K562 (cell line): ENCODE results near the gene MRPL32. TPM values are rescaled to one million over a fixed set of nuclear protein-coding genes. Genes with fewer than 3 reads are reported as not detected.

ENCODE experiments used
- ETV5 ChIP-seq: sonication (generic); formaldehyde crosslinking; IDR thresholded peaks from 2 replicates; pipeline ENCODE4 v1.4.0; 2020; ENCODE audit warnings: low read depth, mild to moderate bottlenecking, missing genetic modification reagents
- GABPB1 ChIP-seq: sonication (generic); formaldehyde crosslinking; IDR thresholded peaks from 2 replicates; pipeline ENCODE4 v1.8.0; 2022; ENCODE audit warnings: mild to moderate bottlenecking, missing genetic modification reagents
- HNRNPL ChIP-seq: fragments of 200-400 bp; formaldehyde crosslinking; IDR thresholded peaks from 2 replicates; pipeline ENCODE4 v1.6.1; 2017; ENCODE audit warnings: low read depth, mild to moderate bottlenecking, low read length
- RBBP5 ChIP-seq: fragments of 200-600 bp; sonication (generic); IDR thresholded peaks from 2 replicates; pipeline ENCODE4 v1.6.1; 2012; ENCODE audit warnings: borderline replicate concordance, mild to moderate bottlenecking, low read length, control low read depth, inconsistent platforms; ENCODE audit not compliant: insufficient read depth, poor library complexity, severe bottlenecking
- SIN3A ChIP-seq, 2 experiments: fragments of 150-350 bp in 1 of 2; IDR thresholded peaks; 2 replicates each; pipeline ENCODE4 v1.6.1; 2011 to 2016; ENCODE audit warnings: borderline replicate concordance in 2 of 2, low read depth in 2 of 2, low read length in 2 of 2, mild to moderate bottlenecking in 2 of 2, moderate library complexity in 2 of 2; ENCODE audit not compliant: control insufficient read depth in 1 of 2
- ZNF324 ChIP-seq: fragments of 250-450 bp; sonication (Bioruptor Pico); IDR thresholded peaks from 2 replicates; pipeline ENCODE4 v1.4.0; 2020; ENCODE audit warnings: mild to moderate bottlenecking
- polyA plus RNA-seq, 8 experiments: library from polyadenylated mRNA; depleted of rRNA in 4 of 8; stranded (reverse) in 5 of 8; unstranded in 3 of 8; fragments of >200 nt; fragmentation: Nextera tagmentation in 2 of 8; fragmentation: Illumina TruSeq in 1 of 8; extraction: Ambion mirVana in 2 of 8; extraction: Trizol in 1 of 8; gene quantifications; 2 replicates each; pipeline versions ENCODE4 v1.2.1 to v1.2.3, GENCODE V29; 2011 to 2014; ENCODE audit warnings: inconsistent platforms in 1 of 8, missing spikeins in 1 of 8
- total RNA-seq, 7 experiments: library from RNA; depleted of rRNA in 6 of 7; stranded (reverse); fragments of >200 nt in 6 of 7; fragmentation: Illumina TruSeq in 2 of 7; extraction: Trizol in 2 of 7; gene quantifications; 2 replicates each; pipeline versions ENCODE4 v1.2.1 to v1.2.3, GENCODE V29; 2011 to 2021; ENCODE audit warnings: low replicate concordance in 1 of 7
- TF ChIP-seq, protein P1 (sequence below): sonication (generic); formaldehyde crosslinking; IDR thresholded peaks from 2 replicates; pipeline ENCODE4 v1.8.0; 2022; ENCODE audit warnings: missing genetic modification reagents, mild to moderate bottlenecking, moderate library complexity, borderline replicate concordance
- TF ChIP-seq, protein P2 (sequence below), 2 experiments: fragments of 450-650 bp in 1 of 2; sonication (generic) in 1 of 2; formaldehyde crosslinking in 1 of 2; IDR thresholded peaks; 2 replicates each; pipeline versions ENCODE4 v1.7.1 to v1.9.0; 2016 to 2022; ENCODE audit warnings: inconsistent platforms in 1 of 2, mild to moderate bottlenecking in 1 of 2, missing genetic modification reagents in 1 of 2
- TF ChIP-seq, protein P3 (sequence below): fragments of 250-450 bp; sonication (Bioruptor Pico); IDR thresholded peaks from 2 replicates; pipeline ENCODE4 v1.8.0; 2022; ENCODE audit warnings: inconsistent platforms, mild to moderate bottlenecking, moderate library complexity, borderline replicate concordance
- TF ChIP-seq, protein P4 (sequence below): fragments of 250-450 bp; sonication (Bioruptor Pico); IDR thresholded peaks from 2 replicates; pipeline ENCODE4 v1.8.0; 2021; ENCODE audit warnings: moderate library complexity, mild to moderate bottlenecking, inconsistent platforms
- TF ChIP-seq, protein P5 (sequence below): fragments of 450-650 bp; IDR thresholded peaks from 2 replicates; pipeline ENCODE4 v1.6.1; 2016; ENCODE audit warnings: borderline replicate concordance

Gene MRPL32
- total and polyA plus RNA-seq, 9 of the 15 experiments (the other 6 are each of a cell fraction or from before 2014, with no cell fraction given) = 75.5 to 351 (median 138) TPM

DNA sequence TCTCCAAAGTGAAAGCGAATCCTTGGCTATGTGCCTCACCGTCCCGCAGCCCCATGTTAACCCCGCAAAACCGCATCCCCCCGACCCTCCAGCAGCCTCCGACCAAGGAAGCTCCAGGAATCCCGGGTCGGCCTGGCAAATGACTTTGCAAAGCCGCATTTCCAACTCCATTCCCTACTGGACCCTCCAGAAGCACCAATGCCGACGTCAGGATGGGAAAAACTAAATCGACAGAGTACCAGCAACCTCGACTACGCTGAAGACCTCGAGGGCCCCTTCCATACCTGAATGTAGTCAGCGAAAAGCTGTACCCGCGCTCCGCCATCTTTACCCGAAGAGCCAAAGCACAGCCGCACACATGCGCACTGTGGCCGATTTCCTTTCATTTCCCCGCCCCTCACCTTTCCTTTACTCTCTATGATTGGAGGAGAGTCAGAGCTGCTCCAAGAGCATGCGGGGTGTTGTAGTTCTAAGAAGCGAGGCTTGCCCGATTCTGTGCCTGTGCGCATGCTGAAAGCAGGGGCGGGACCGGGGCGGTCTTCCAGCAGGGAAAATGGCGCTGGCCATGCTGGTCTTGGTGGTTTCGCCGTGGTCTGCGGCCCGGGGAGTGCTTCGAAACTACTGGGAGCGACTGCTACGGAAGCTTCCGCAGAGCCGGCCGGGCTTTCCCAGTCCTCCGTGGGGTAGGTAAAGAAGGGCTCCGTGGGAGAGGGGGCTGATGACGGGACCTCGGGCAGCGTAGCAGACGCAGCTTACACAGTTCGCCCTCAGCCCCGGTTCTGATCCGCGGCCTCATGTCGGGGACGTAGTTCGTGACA, at the start of gene MRPL32, which contains the start of gene PSMA2 (continued):
- TF ChIP-seq, protein P1, sequence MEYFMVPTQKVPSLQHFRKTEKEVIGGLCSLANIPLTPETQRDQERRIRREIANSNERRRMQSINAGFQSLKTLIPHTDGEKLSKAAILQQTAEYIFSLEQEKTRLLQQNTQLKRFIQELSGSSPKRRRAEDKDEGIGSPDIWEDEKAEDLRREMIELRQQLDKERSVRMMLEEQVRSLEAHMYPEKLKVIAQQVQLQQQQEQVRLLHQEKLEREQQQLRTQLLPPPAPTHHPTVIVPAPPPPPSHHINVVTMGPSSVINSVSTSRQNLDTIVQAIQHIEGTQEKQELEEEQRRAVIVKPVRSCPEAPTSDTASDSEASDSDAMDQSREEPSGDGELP = peak; percentile 60; the same call in 1 of the 2 replicates
- TF ChIP-seq, protein P2, sequence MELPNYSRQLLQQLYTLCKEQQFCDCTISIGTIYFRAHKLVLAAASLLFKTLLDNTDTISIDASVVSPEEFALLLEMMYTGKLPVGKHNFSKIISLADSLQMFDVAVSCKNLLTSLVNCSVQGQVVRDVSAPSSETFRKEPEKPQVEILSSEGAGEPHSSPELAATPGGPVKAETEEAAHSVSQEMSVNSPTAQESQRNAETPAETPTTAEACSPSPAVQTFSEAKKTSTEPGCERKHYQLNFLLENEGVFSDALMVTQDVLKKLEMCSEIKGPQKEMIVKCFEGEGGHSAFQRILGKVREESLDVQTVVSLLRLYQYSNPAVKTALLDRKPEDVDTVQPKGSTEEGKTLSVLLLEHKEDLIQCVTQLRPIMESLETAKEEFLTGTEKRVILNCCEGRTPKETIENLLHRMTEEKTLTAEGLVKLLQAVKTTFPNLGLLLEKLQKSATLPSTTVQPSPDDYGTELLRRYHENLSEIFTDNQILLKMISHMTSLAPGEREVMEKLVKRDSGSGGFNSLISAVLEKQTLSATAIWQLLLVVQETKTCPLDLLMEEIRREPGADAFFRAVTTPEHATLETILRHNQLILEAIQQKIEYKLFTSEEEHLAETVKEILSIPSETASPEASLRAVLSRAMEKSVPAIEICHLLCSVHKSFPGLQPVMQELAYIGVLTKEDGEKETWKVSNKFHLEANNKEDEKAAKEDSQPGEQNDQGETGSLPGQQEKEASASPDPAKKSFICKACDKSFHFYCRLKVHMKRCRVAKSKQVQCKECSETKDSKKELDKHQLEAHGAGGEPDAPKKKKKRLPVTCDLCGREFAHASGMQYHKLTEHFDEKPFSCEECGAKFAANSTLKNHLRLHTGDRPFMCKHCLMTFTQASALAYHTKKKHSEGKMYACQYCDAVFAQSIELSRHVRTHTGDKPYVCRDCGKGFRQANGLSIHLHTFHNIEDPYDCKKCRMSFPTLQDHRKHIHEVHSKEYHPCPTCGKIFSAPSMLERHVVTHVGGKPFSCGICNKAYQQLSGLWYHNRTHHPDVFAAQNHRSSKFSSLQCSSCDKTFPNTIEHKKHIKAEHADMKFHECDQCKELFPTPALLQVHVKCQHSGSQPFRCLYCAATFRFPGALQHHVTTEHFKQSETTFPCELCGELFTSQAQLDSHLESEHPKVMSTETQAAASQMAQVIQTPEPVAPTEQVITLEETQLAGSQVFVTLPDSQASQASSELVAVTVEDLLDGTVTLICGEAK (IDR thresholded peaks at IDR 0.05) = 0 out of 2 replicates have a peak, but pooled peaks have one; percentile 10
- TF ChIP-seq, protein P2 (CRISPR knock-in tag; IDR thresholded peaks at IDR 0.05) = no peak
- no peak; the same call in none of the 2 replicates for TF ChIP-seq GABPB1 (CRISPR knock-in tag)
- TF ChIP-seq, protein P3, sequence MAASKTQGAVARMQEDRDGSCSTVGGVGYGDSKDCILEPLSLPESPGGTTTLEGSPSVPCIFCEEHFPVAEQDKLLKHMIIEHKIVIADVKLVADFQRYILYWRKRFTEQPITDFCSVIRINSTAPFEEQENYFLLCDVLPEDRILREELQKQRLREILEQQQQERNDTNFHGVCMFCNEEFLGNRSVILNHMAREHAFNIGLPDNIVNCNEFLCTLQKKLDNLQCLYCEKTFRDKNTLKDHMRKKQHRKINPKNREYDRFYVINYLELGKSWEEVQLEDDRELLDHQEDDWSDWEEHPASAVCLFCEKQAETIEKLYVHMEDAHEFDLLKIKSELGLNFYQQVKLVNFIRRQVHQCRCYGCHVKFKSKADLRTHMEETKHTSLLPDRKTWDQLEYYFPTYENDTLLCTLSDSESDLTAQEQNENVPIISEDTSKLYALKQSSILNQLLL = no peak
- TF ChIP-seq HNRNPL = no peak
- peak; percentile 82 to 92; a peak in 3 of 4 replicates for TF ChIP-seq SIN3A (IDR thresholded peaks at IDR 0.05; ENCODE audit: borderline replicate concordance in 2 of 2, control insufficient read depth in 1 of 2, low read depth in 2 of 2, low read length in 2 of 2)
- TF ChIP-seq RBBP5 = peak; percentile 93
- TF ChIP-seq ETV5 (CRISPR knock-in tag) = no peak
- TF ChIP-seq, protein P4, sequence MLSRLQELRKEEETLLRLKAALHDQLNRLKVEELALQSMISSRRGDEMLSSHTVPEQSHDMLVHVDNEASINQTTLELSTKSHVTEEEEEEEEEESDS = no peak
- no peak for TF ChIP-seq ZNF324
- TF ChIP-seq, protein P5, sequence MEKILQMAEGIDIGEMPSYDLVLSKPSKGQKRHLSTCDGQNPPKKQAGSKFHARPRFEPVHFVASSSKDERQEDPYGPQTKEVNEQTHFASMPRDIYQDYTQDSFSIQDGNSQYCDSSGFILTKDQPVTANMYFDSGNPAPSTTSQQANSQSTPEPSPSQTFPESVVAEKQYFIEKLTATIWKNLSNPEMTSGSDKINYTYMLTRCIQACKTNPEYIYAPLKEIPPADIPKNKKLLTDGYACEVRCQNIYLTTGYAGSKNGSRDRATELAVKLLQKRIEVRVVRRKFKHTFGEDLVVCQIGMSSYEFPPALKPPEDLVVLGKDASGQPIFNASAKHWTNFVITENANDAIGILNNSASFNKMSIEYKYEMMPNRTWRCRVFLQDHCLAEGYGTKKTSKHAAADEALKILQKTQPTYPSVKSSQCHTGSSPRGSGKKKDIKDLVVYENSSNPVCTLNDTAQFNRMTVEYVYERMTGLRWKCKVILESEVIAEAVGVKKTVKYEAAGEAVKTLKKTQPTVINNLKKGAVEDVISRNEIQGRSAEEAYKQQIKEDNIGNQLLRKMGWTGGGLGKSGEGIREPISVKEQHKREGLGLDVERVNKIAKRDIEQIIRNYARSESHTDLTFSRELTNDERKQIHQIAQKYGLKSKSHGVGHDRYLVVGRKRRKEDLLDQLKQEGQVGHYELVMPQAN = peak; percentile 87
